OCI-LY1 (cell line): ENCODE results near the gene GRIP1.
"Not testable (repeated sequence)": the region's sequence is repeated elsewhere in the genome, so short reads cannot be mapped to it uniquely, and the experiment has no call there.

ENCODE experiments used
- CTCF ChIP-seq: fragments of 200-600 bp; sonication (generic), shearing (Covaris generic); IDR thresholded peaks from 2 replicates; pipeline ENCODE4 v1.5.1; 2017; ENCODE audit warnings: mild to moderate bottlenecking, antibody characterized with exemption, low read length, moderate library complexity, mixed read lengths
- EZH2 ChIP-seq: fragments of 200-600 bp; sonication (generic), shearing (Covaris generic); IDR thresholded peaks from 2 replicates; pipeline ENCODE4 v1.8.0; 2017; ENCODE audit warnings: borderline replicate concordance, mixed run types, mild to moderate bottlenecking, antibody characterized with exemption, low read length, moderate library complexity, mixed read lengths

GRCh38 chr12:66303316-66303804 is 375.5 kb downstream of the GRIP1 start:
- TF ChIP-seq CTCF, EZH2: not testable (repeated sequence)
